ENCODE data around the gene RAP1GAP. TPM values are rescaled to one million over a fixed set of nuclear protein-coding genes. Genes with fewer than 3 reads are reported as not detected.

RAP1GAP gene
- total RNA-seq, 1 donor from 2014 or later: 1.2 TPM

DNA sequence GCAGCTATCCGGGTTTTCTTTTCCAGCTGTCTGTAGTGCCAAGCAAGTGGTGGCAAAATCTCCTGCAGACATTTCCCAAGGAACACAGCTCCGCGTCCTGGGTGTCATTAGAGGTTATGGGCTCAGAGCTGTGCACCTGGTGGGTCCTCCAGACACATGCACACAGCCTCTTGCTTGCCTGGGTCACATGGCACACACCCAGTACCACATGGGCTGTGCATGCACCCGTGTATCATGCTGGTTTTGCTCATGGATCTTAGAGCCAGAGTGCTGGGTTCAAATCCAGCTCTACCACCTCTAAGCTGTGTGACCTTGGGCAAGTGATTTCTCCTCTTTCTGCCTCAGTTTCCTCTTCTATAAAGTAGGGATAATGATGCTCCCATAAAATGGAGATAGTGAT is 98.3 kb downstream of the RAP1GAP start:
- TF ChIP-seq, protein P1, sequence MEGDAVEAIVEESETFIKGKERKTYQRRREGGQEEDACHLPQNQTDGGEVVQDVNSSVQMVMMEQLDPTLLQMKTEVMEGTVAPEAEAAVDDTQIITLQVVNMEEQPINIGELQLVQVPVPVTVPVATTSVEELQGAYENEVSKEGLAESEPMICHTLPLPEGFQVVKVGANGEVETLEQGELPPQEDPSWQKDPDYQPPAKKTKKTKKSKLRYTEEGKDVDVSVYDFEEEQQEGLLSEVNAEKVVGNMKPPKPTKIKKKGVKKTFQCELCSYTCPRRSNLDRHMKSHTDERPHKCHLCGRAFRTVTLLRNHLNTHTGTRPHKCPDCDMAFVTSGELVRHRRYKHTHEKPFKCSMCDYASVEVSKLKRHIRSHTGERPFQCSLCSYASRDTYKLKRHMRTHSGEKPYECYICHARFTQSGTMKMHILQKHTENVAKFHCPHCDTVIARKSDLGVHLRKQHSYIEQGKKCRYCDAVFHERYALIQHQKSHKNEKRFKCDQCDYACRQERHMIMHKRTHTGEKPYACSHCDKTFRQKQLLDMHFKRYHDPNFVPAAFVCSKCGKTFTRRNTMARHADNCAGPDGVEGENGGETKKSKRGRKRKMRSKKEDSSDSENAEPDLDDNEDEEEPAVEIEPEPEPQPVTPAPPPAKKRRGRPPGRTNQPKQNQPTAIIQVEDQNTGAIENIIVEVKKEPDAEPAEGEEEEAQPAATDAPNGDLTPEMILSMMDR (IDR thresholded peaks at IDR 0.05): no peak
- no peak for TF ChIP-seq POLR2A (IDR thresholded peaks at IDR 0.05)
- TF ChIP-seq POLR2AphosphoS5 (IDR thresholded peaks at IDR 0.05; ENCODE audit: insufficient read depth in 1 of 2, low read depth in 1 of 2): no peak
- Histone ChIP-seq H3K27me3 (no peaks in the 10 kb centered on the region), H3K4me3 (no peak overlapping the region), H3K36me3 (no peaks in the 10 kb centered on the region), H3K9me3 (no peaks in the 10 kb centered on the region), H3K27ac (no peak overlapping the region), H3K4me1 (peaks cover 8% of the 10 kb centered on the region)
- intact Hi-C loops (cut with DNase I): no loop called here
- no peak for DNase-seq (ENCODE audit: extremely low spot score in 2 of 2)

DNA sequence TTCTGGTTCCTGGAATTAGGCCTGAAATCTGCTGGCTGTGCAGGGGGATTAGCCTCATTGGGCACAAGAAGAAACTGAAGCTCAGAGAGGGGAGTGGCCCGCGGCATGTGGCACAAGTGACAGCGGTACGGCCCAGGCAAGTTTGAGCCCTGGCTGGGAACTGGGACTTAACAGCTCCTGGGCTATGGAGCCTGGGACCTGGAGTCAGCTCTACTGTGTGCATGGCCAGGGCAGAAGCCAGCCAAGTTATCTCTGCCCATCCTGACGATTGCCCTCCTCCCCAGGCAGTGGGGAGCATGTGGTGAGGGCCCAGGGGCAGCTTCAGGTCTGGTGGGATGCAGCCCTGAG is 98.7 kb downstream of the RAP1GAP start:
- intact Hi-C loops (cut with DNase I): no loop called here

DNA sequence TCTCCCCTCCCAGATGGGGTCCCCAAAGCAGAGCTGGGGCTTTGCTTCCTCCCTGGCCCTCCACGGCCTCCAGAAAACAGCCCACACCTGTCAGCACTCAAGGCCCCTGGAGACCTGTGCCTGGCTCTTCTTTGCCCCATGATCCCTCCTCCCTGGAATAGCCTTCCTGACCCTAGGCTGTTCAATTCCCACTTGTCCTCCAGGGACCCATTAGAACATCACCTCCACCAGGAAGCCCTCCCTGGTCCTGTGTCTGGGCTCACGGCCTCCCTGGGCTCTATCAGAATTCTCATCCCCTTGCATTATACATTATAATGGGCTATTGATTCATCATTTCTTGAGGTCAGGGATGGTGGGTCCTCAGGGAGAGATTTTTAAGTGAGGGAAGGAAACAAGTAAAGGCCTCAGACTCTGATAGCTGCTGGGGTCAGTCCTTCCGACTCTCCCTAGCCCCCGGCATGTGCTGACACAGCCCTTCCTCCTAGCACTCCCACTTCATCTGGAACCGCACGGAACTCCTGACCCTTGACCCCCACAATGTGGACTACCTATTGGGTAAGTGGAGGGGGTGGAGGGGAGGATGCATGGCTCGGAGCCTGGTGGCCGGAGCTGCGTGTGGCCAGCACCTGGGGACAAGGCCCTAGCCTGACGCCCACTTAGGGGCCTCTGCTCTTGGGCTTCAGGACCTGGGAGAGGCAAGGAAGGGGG is 99.2 kb downstream of the RAP1GAP start:
- no peak for DNase-seq (ENCODE audit: extremely low spot score in 2 of 2)
- no peak overlapping the region for H3K4me3 ChIP-seq
- H3K36me3 ChIP-seq: no peaks in the 10 kb centered on the region
- intact Hi-C loops (cut with DNase I): no loop called here
- H3K4me1 ChIP-seq: peaks cover 8% of the 10 kb centered on the region
- TF ChIP-seq POLR2A (IDR thresholded peaks at IDR 0.05) (no peak), POLR2AphosphoS5 (IDR thresholded peaks at IDR 0.05; ENCODE audit: insufficient read depth in 1 of 2, low read depth in 1 of 2) (no peak)
- TF ChIP-seq, protein P1 (IDR thresholded peaks at IDR 0.05): no peak
- H3K27me3 ChIP-seq: no peaks in the 10 kb centered on the region
- H3K9me3 ChIP-seq: no peaks in the 10 kb centered on the region
- H3K27ac ChIP-seq: no peak overlapping the region

More for the DNA sequence above, 98.7 kb downstream of the RAP1GAP start:
- H3K36me3 ChIP-seq: no peaks in the 10 kb centered on the region
- no peak overlapping the region for H3K4me3 ChIP-seq
- H3K4me1 ChIP-seq: peaks cover 8% of the 10 kb centered on the region
- TF ChIP-seq POLR2AphosphoS5 (IDR thresholded peaks at IDR 0.05; ENCODE audit: insufficient read depth in 1 of 2, low read depth in 1 of 2) (no peak), POLR2A (IDR thresholded peaks at IDR 0.05) (no peak)
- TF ChIP-seq, protein P1 (IDR thresholded peaks at IDR 0.05): no peak
- no peak for DNase-seq (ENCODE audit: extremely low spot score in 2 of 2)
- no peak overlapping the region for H3K27ac ChIP-seq
- no peaks in the 10 kb centered on the region for H3K27me3 ChIP-seq
- no peaks in the 10 kb centered on the region for H3K9me3 ChIP-seq

DNA sequence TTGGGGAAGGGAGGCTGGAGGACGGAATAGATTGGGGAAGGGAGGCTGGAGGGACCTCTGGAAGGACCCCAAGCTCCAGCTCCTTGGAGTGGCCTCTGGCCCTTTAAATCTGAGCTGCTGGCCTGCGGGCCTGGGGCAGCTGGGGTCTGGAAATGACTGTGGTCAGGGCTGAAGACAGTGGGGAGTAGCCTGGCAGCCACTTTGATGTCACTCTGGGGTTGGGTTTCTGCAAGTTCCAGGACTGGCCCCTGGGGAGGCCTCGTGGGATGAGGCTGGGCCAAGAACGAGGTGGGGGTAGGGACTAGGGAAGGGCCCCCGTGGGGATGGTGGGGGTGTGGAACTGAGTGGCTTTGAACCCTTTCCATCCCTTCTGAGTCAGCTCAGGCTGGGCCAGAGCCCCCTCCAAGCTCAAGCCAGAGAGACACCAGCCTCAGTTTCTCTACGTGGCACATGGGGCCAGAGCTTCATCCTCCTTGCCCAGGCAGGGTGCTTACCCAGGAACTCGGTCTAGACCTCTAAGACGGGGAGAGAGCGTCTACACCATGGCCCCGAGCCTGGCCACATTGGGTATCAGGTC is 100.3 kb downstream of the RAP1GAP start:
- intact Hi-C loops (cut with DNase I): no loop called here

More for the DNA sequence above, 100.3 kb downstream of the RAP1GAP start:
- Histone ChIP-seq H3K4me3 (no peak overlapping the region), H3K36me3 (no peaks in the 10 kb centered on the region), H3K27ac (no peak overlapping the region), H3K9me3 (no peaks in the 10 kb centered on the region), H3K4me1 (no peaks in the 10 kb centered on the region), H3K27me3 (no peaks in the 10 kb centered on the region)
- TF ChIP-seq POLR2AphosphoS5 (IDR thresholded peaks at IDR 0.05; ENCODE audit: insufficient read depth in 1 of 2, low read depth in 1 of 2): no peak
- TF ChIP-seq, protein P1 (IDR thresholded peaks at IDR 0.05): no peak
- DNase-seq (ENCODE audit: extremely low spot score in 2 of 2): no peak

Measured in vagina (tissue), 2 donors.